ENCODE results near the gene HOMEZ. TPM values are rescaled to one million over a fixed set of nuclear protein-coding genes. Genes with fewer than 3 reads are reported as not detected.

HOMEZ gene
- total and polyA plus RNA-seq, 10 of the 15 experiments (the other 5 are each of a cell fraction or from before 2014, with no cell fraction given), result 2.6 to 19.3 (median 13.0) TPM

DNA sequence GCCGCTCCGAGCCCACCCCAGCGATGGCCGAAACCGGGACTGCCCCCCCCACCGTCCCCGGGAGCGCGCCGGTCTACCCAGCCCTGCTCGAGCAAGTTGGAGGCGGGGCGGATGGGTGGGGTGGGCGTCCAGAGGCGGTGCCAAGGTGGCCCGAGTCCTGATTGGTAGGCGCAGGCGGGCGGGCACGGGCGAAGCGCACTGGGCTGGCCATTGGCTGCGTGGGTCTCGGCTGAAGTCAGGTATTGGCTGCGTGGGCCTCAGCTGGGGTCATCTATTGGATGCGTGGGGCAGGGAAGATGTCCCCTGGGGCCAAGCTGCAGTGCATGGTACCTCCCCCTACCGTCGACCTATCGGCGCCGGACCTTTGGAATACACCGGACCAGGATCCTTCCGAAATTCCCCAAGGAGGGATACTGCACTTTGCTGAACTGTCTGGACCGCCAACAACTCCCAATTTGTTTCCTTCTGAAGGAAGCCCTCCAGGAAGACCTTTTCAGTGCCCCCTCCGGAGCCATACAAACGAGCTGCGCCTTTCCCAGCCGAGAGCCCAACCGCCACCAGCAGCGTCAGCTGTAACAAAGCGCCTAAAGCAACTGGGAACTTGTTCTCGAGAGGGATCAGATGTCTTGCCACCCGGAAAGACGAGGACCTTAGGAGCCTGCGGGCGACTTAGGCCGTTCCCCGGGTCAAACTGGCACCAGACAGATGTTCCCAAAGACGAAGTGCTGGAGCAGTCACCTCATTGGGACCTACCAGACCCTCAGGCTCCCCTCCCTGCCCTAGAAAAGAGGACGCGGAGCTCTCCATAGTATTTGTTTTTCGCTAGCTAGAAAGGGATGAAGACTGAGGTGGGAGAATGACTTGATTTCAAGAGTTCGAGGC, at the start of gene HOMEZ (continued):
- peak; percentile 47; the same call in 1 of the 2 replicates for TF ChIP-seq FOXK2 (IDR thresholded peaks at IDR 0.05)
- TF ChIP-seq POU2F2 (IDR thresholded peaks at IDR 0.05; ENCODE audit: borderline replicate concordance, low read depth, low read length), result no peak
- no peak for TF ChIP-seq KDM1A (IDR thresholded peaks at IDR 0.05; ENCODE audit: borderline replicate concordance)
- no peak for TF ChIP-seq NFXL1 (IDR thresholded peaks at IDR 0.05; ENCODE audit: borderline replicate concordance)
- TF ChIP-seq MTA3 (IDR thresholded peaks at IDR 0.05; ENCODE audit: borderline replicate concordance, low read length), result no peak
- no peak for TF ChIP-seq SREBF1 (IDR thresholded peaks at IDR 0.05; ENCODE audit: low read length)
- no peak for TF ChIP-seq KAT2A (conservative IDR thresholded peaks at IDR 0.05; ENCODE audit: control insufficient read depth, low read depth, low read length)
- TF ChIP-seq IKZF1 (conservative IDR thresholded peaks at IDR 0.05), result peak; percentile 98
- TF ChIP-seq PAX8 (IDR thresholded peaks at IDR 0.05), result no peak
- TF ChIP-seq ETV6 (conservative IDR thresholded peaks at IDR 0.05 in 1 of 2, IDR thresholded peaks at IDR 0.05 in 1 of 2; ENCODE audit: borderline replicate concordance in 1 of 2, low read depth in 1 of 2), result no peak
- no peak for TF ChIP-seq SUZ12 (IDR thresholded peaks at IDR 0.05; ENCODE audit: unreplicated experiment)
- TF ChIP-seq MEF2A (IDR thresholded peaks at IDR 0.05; ENCODE audit: insufficient read depth, low read depth, low read length), result no peak
- no peak for TF ChIP-seq TCF7 (IDR thresholded peaks at IDR 0.05; ENCODE audit: borderline replicate concordance)
- no peak for TF ChIP-seq NFIC (IDR thresholded peaks at IDR 0.05; ENCODE audit: low read depth, low read length)
- TF ChIP-seq, protein P1, sequence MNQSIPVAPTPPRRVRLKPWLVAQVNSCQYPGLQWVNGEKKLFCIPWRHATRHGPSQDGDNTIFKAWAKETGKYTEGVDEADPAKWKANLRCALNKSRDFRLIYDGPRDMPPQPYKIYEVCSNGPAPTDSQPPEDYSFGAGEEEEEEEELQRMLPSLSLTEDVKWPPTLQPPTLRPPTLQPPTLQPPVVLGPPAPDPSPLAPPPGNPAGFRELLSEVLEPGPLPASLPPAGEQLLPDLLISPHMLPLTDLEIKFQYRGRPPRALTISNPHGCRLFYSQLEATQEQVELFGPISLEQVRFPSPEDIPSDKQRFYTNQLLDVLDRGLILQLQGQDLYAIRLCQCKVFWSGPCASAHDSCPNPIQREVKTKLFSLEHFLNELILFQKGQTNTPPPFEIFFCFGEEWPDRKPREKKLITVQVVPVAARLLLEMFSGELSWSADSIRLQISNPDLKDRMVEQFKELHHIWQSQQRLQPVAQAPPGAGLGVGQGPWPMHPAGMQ (IDR thresholded peaks at IDR 0.05; ENCODE audit: borderline replicate concordance), result no peak
- TF ChIP-seq BRCA1 (IDR thresholded peaks at IDR 0.05; ENCODE audit: low read depth, low read length), result no peak
- TF ChIP-seq TAF1 (IDR thresholded peaks at IDR 0.05; ENCODE audit: borderline replicate concordance, low read depth, low read length), result peak; percentile 69; the same call in 1 of the 2 replicates
- TF ChIP-seq, protein P2, sequence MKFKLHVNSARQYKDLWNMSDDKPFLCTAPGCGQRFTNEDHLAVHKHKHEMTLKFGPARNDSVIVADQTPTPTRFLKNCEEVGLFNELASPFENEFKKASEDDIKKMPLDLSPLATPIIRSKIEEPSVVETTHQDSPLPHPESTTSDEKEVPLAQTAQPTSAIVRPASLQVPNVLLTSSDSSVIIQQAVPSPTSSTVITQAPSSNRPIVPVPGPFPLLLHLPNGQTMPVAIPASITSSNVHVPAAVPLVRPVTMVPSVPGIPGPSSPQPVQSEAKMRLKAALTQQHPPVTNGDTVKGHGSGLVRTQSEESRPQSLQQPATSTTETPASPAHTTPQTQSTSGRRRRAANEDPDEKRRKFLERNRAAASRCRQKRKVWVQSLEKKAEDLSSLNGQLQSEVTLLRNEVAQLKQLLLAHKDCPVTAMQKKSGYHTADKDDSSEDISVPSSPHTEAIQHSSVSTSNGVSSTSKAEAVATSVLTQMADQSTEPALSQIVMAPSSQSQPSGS (IDR thresholded peaks at IDR 0.05; ENCODE audit: low read length), result no peak
- TF ChIP-seq, protein P3, sequence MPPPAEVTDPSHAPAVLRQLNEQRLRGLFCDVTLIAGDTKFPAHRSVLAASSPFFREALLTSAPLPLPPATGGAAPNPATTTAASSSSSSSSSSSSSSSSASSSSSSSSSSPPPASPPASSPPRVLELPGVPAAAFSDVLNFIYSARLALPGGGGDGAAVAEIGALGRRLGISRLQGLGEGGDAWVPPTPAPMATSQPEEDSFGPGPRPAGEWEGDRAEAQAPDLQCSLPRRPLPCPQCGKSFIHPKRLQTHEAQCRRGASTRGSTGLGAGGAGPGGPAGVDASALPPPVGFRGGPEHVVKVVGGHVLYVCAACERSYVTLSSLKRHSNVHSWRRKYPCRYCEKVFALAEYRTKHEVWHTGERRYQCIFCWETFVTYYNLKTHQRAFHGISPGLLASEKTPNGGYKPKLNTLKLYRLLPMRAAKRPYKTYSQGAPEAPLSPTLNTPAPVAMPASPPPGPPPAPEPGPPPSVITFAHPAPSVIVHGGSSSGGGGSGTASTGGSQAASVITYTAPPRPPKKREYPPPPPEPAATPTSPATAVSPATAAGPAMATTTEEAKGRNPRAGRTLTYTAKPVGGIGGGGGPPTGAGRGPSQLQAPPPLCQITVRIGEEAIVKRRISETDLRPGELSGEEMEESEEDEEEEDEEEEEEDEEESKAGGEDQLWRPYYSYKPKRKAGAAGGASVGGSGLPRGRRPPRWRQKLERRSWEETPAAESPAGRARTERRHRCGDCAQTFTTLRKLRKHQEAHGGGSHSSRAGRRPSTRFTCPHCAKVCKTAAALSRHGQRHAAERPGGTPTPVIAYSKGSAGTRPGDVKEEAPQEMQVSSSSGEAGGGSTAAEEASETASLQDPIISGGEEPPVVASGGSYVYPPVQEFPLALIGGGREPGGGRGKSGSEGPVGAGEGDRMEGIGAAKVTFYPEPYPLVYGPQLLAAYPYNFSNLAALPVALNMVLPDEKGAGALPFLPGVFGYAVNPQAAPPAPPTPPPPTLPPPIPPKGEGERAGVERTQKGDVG (CRISPR knock-in tag; IDR thresholded peaks at IDR 0.05), result no peak
- peak; percentile 72; the same call in 1 of the 2 replicates for TF ChIP-seq MXI1 (IDR thresholded peaks at IDR 0.05; ENCODE audit: low read depth, low read length)
- TF ChIP-seq, protein P4, sequence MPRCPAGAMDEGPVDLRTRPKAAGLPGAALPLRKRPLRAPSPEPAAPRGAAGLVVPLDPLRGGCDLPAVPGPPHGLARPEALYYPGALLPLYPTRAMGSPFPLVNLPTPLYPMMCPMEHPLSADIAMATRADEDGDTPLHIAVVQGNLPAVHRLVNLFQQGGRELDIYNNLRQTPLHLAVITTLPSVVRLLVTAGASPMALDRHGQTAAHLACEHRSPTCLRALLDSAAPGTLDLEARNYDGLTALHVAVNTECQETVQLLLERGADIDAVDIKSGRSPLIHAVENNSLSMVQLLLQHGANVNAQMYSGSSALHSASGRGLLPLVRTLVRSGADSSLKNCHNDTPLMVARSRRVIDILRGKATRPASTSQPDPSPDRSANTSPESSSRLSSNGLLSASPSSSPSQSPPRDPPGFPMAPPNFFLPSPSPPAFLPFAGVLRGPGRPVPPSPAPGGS (IDR thresholded peaks at IDR 0.05; ENCODE audit: borderline replicate concordance, insufficient read depth, low read depth, low read length, poor library complexity, severe bottlenecking), result no peak
- peak; percentile 62 to 93; a peak in 3 of 4 replicates for TF ChIP-seq BHLHE40 (IDR thresholded peaks at IDR 0.05; ENCODE audit: borderline replicate concordance in 1 of 2, low read depth in 2 of 2, low read length in 1 of 2)
- no peak for TF ChIP-seq ZNF24 (IDR thresholded peaks at IDR 0.05)

All from GM12878 (cell line).